NCI-H526 (cell line): ENCODE measurements around the gene POLR3E.
"Not testable (repeated sequence)": the region's sequence is repeated elsewhere in the genome, so short reads cannot be mapped to it uniquely, and the experiment has no call there.

Source experiments
- DNase-seq, 2 experiments: peaks; one replicate each; lab custom pipeline; 2025; lab: John Stamatoyannopoulos, UW

The POLR3E gene

GRCh38 chr16:22335668-22336246 is 38.5 kb downstream of the POLR3E start:
- DNase-seq: no peak

- DNase-seq: no peak
Observed at GRCh38 chr16:22336581-22336980, 39.4 kb downstream of the POLR3E start.

- DNase-seq: no peak
Observed at GRCh38 chr16:22337045-22337444, 39.8 kb downstream of the POLR3E start.

GRCh38 chr16:22337849-22338635 is 40.8 kb downstream of the POLR3E start:
- DNase-seq: no peak

GRCh38 chr16:22340945-22341344 is 43.7 kb downstream of the POLR3E start:
- DNase-seq: no peak

GRCh38 chr16:22342082-22342481 is 44.9 kb downstream of the POLR3E start:
- DNase-seq: no peak

GRCh38 chr16:22346483-22346882 is 49.3 kb downstream of the POLR3E start:
- no peak for DNase-seq

GRCh38 chr16:22347100-22347820 is 50.1 kb downstream of the POLR3E start:
- DNase-seq: no peak

GRCh38 chr16:22348291-22348690 is 51.1 kb downstream of the POLR3E start:
- DNase-seq: no peak

GRCh38 chr16:22351017-22351416 is 53.8 kb downstream of the POLR3E start:
- not testable (repeated sequence) for DNase-seq

GRCh38 chr16:22352140-22352539 is 54.9 kb downstream of the POLR3E start:
- DNase-seq: no peak

- DNase-seq: no peak
Observed at GRCh38 chr16:22352723-22353122, 55.5 kb downstream of the POLR3E start.

GRCh38 chr16:22353191-22353919 is 56.1 kb downstream of the POLR3E start:
- no peak for DNase-seq

- DNase-seq: no peak
Observed at GRCh38 chr16:22353933-22354541, 56.8 kb downstream of the POLR3E start.

- DNase-seq: no peak
Observed at GRCh38 chr16:22355487-22355908, 58.3 kb downstream of the POLR3E start.

GRCh38 chr16:22356930-22357634 is 59.9 kb downstream of the POLR3E start:
- no peak for DNase-seq

GRCh38 chr16:22357635-22357971 is 60.4 kb downstream of the POLR3E start:
- DNase-seq: no peak

- DNase-seq: no peak
Observed at GRCh38 chr16:22358000-22358399, 60.8 kb downstream of the POLR3E start.

GRCh38 chr16:22359679-22360078 is 62.5 kb downstream of the POLR3E start:
- DNase-seq: no peak

GRCh38 chr16:22360963-22361659 is 63.9 kb downstream of the POLR3E start:
- no peak for DNase-seq

GRCh38 chr16:22364241-22364640 is 67.0 kb downstream of the POLR3E start:
- DNase-seq: no peak
